RKO (cell line): ENCODE measurements around the gene CHAT.
A peak's percentile ranks its signal among the peaks of the same experiment; 100 is the strongest.

Source experiments
- DNase-seq: peaks from one replicate; pipeline ENCODE4 v3.0.0-alpha.2; 2016; ENCODE audit warnings: low spot score

The CHAT gene

DNA sequence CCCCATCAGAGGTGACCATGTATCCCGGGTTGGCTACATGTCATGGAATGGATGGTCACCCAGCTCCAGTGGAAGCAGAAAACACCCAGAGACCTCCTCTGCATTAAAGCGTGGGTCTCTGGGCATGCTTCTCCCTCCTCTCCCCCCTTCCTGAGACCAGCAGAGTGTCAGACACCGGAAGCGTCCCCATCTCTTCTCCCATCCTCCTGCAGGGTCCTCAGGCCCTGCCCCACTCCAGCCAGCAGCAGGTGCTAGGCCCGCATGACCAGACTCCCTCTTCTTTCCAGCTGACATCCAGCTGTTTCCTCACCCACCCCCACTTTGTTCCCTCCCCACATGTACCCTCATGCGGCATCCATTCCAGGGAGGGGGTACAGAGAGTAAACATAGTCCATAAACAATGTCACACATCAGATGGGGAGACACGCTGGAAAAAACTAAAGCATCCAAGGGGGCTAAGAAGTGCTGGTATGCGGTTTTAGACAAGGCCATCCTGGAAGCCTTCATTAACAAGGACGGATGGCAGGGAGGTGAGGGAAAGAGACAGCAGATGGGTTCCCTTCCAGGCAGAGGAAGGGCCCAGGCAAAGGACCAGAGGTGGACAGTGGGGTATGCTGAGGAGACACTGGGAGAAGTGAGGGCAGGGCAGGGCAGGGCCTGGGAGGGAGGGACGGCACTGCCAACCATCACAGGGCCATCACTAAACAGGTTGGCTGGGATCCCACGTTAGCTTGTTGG lies 16.2 kb upstream of the CHAT start:
- DNase-seq, result no peak

DNA sequence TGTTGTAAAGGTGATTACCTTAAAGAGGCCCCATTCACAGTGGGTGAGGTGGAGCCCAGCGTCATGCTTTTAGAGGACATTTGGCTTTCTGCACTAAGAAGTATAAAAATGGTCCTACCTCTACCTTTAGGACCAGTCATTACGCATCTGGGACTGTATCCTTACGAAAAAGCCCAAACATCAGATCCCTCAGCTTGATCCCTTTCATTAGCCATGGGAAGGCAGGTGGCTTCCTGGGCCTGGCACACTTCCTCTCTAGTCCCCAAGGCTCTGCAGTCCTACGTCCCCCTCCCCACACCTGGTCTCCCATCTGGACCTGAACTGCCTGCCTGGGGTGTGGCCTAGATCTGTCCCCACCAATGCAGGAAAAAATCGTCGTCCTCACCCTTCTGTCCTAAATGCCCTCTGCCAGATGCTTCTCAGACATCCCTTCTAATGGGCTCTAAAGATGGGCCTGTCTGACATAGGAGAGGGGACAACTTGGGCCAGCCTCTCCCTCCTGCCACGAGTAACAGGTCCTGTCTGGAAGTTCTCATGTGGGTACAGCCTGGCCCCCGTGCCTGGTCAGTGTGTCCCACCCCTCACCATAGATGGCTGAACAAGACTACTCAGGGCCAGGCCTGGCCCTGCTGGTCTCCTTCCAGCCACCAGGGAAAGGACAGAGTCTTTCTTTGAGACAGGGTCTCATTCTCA lies 15.5 kb upstream of the CHAT start:
- DNase-seq, result no peak

DNA sequence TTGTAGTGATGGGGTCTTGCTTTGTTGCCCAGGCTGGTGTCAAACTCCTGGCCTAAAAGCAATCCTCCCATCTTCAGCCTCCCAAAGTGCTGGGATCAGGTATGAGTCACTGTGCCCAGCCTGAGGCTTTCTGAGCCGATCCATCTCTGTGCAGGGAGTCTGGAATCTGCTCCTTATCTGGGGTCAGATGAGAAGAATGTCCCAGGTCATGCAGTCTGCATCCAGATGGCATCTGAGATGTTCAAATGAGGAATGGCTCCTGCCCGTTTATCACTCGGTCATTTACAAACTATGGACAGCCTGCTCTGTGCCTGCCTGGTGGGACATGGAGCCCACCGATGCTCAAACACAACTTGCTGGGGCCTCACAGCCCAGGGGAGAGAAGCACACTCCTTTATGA lies 14.9 kb upstream of the CHAT start:
- DNase-seq, result no peak

DNA sequence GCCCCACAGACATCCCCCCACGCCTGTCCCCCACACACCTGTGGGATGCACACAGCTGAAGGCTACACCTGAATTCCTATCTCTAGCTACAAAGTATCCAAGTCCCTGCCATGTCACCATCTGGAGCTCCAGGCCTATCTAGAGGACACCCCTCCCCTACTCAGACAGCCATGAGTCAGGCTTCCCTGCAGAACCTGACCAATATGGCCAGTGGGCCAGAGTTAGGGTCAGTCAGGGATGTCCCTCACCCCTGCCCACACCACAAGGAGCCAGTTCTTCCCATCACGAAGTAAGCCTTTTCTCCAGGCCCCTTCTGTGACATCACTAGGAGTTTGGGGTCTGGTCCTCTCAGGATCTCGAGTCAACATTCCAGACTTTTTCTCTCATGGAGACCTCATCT lies 14.3 kb upstream of the CHAT start:
- no peak for DNase-seq

DNA sequence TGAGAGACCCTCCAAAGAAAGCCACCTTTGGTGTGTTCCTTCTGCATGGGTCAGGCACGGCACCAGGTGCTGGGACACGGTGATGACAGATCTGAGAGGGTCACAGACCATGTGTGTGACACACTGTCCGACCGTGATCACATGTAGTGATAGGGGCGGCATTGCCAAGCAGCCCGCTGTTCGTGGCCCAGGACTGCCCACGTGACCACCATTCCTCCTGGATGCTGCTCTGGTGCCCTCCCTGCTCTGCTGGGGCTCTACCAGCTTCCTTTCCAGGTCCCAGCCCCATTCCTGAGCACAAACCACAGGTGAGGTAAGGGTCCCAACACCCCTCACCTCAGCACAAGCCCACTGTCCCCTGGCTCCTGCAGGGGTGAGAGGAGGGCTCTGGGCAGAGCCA lies 13.8 kb upstream of the CHAT start:
- no peak for DNase-seq

DNA sequence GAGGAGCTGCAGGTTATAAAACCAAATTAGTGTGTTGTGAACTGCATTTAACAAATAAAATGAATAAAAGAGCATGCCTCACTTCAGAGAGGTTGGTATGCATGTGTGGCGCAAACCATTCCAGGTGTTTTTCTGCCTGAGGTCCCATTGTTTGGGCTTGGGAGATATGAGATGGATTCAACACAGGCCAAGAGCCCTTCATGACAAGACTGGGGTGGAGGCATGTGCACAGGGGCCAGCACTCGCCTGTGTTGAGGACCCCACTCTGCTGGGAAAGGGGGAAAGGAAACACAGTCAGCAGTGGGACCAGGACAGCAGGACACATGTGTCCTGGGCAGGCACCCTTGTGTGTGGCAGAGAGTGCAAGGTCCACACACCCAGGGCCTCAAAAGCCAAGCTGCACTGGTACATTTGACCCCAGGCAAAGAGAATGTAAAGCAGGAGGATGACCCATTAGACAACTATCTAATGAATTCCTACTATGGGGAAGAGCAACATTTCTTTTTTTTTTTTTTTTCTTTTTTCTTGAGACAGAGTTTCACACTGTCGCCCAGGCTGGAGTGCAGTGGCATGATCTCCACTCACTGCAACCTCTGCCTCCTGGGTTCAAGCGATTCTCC lies 12.9 kb upstream of the CHAT start:
- no peak for DNase-seq

DNA sequence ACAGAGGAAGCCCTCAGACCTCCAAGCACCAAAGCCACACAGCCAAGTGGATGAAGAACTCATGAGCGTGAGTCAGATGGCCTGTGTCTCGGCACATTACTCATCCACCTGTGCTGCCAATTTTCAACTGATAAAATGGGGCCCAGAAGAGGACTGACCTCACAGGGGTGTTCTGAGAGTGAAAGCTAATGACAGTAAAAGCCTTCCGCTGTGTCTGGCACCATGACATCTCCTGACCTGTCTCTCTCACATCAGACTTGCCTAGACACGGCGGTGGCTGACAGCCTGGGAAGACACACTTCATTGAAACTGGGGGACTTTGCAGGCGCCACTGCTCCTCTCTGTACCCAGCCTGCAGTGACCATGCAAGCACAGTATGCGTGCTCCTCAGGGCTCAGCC lies 12.0 kb upstream of the CHAT start:
- peak; percentile 39 for DNase-seq

DNA sequence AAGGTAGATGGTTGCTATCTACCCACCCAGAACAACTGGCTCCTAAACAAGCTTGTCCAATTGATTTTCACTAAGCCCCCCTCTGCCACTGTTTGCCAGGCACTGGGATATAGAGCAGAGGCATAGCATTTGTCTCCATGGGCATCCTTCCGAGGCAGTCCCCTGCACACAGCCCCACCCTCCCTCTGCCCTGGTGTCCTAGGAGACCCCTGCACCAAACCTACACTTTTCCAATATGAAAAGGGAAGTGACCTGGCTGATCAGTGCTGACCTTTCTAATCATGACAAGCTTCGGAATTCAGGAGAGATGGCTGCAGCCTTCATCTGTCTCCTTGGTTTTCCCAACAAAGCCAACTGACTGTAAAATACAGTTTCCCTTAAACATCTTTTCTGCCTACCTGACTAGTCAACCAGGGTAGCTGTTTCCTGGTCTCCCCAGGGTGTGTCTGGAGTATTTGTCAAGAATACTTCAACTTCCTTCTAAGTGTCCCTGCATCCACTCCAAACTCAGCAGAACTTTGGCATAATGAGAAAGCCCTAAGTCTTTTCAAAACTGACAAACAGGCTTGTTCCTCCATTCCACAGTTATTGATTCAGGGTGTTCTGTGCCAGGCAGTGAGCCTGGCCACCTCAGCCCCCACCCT lies 11.3 kb upstream of the CHAT start:
- DNase-seq, result no peak

DNA sequence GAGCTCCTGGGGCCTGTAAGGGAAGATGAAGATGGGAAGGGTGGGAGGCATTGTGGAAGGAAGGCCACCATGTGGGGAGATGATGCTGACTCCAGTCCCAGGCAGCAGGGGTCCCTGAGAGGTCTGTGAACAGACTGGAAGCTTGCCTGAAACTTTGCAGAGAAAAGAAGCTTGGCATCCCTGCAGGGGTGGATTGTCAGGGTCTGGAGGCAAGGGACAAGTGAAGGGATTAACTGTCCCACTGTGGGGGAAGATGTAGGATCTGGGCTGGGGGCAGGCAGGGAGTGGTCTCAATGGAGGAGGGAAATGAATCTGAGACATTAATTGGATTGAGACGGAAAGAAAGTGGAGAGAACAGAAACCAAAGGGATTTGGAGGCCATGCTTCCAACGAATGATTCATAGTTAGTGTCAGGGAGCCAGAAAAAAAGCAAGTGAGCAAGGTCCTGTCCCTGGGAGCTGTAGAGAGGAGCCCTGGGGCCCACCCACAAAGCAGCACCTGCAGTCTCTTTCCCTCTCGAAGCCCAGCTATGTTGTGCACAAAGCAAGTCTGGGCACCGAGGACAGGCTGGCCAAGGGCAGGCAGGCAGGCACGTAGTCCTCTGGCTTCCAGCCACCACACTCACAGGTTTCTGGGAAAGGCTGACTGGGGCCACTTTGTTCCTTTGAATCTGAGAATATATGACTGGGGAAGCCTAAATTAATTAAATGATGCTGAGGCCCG lies 8.5 kb upstream of the CHAT start:
- no peak for DNase-seq

DNA sequence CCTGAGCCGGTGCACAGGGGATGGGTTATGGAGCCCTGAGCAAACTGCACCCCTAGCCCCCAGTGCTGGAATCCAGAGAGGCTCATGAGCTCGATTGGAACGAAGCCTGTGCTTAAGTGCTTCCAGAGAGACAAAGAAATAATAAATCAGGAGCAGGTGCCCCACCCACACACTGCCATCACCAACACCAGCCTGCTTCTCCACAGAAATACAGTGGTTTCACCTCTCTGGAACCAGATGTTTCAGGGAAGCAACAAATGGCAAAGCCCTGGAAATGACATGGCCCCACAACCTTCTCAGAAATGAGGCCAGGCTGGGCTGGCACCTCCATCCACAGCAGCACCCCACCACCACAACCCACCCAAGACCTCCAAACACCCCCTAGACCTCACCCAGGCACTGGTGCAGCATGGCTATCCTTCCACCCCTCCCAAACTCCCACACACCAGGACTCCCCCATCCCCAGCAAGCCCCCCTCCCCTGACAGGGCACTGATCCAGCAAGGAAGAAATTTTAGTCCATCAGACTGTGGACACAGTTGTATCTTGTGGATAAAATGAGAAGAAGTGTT lies 7.8 kb upstream of the CHAT start:
- DNase-seq, result no peak

DNA sequence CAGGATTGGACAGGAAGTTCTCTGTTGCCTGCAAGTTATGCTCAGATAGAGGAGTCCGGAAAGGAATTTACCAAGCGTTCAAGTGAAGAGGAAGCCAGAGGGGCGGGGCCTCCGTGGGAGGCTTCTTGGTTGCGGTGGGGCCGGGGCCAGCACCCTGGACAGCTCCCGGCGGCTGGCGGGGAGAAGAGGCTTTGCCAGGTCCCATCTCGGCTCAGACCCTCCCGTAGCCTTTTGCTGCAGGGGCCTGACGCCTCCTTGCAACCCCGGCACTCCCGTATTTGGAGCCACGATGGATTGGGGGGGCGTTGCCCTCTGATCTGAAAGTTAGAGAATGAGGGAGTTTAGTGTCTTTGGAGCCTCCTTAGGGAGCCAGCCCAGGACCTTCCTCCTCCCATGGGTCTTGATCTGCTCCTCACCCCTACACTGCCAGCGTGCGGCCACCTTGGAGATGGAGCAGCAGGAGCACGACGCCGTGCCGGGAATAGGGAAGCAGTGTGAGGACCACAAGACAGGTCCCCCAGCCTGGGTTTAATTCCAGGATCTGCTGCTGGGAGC lies 6.8 kb upstream of the CHAT start:
- peak; percentile 63 for DNase-seq

DNA sequence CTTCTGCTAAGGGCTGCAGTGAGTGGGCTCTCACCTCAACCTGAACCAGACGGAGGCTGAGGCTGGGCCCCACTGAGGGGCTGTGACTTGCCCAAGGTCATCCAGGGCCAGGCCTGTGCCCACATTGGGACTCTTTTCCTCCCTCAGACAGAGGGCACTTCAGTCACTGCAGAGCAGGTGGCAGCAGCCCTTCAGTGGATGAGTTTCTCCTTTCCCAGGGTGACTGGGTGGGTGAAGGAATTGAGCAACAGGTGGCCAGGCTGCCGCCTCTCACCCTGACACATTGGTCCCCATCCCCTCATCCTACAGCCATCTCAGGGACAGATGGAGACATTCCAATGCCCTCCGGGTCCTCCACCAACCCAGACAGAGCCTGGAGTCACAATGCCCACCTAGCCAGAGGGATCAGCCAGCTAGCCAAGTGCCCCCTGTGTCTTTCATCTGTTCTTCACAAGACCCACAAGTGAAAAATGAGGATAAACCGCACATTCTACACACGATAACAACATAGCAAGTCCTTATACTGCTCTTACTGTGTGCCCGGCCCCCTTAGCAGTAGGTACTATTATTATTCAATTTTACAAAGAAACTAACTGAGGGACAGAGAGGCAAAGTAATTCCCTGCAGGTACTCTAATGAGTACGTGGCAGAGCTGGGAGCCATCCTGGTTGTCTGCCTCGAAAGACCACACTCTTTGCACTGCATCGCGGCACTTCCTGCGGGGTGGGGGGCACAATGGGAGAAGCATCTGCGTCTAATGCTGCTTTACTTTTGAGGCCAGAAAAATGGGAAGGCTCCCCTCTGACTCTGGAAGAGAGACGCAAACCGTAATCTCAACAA lies 5.5 kb upstream of the CHAT start:
- no peak for DNase-seq

DNA sequence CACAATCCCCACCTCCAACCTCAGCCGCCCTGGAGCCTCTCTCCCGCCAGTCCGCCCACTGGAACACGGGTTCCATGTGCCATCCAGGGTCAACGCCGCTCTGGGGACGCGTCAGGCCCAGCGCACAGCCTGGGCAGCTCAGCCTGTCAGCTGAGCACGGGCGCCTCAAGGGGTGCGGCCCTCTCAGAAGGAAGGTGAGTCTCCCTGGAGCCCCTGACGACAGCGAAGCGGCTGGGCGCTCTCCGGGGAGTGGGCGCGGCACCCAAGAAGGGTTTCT lies 4.9 kb upstream of the CHAT start:
- no peak for DNase-seq

DNA sequence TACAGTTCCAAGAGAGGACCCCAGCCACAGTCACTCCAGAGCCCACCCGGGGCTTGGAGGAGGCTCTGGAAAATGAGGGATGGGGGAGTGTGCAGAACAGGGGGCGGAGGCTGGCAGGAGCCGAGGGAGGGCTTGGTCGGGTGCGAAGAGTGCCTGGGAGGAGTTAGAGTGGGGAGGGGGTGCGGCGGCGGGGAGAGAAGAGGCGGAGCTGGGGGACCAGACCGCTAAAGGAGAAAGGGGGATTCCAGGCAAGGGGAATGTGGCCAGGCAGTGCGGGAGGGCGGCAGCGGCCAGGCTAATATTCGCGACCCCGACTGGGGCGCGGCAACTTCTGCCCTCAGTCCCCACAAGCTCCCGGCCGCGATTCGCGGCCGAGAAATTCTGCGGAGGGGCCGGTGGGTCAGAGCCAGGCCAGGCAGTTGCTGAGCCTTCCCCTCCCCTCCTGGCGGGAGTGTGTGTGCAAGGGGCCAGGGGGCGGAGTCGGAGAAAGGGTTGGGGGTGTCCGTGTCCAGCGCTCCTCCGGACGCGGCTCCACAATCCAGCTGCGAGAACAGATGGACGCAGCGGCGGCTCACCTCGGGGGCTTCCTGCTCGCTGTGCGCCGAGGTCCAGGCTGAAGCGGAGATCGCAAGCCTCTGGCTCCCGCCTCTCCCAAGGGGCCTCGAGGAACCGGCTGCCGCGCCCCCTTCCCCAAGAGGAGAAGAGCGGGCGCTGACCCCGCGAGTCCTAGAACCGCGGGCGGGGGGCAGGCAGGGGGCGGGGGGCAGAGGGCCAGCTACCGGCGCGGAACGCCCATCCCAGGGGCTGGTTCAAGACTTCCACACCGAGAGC lies 4.3 kb upstream of the CHAT start:
- DNase-seq, result no peak

DNA sequence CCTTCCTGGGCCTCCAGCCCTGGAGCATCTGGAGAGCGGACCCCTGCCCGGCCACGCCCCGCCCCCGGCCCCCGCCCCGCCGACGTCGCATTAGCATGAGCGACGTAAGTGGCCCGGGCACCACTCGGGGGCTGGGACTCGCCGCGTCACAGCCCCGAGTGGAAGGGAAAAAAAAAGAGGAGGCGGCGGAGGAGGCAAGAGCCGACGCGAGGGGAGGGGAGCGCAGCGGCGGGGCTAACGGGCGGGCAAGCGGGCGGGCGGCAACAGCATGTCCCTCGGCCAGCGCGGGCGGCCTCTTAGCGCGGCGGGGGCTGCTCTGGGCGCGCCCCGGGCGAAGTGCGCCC lies 3.8 kb upstream of the CHAT start, which contains the start of gene SLC18A3:
TSS of gene SLC18A3 (plus strand) at position 197 of the 344 bp plus-strand sequence. CDS start 431 bp downstream, outside the sequence.
- DNase-seq, result no peak

DNA sequence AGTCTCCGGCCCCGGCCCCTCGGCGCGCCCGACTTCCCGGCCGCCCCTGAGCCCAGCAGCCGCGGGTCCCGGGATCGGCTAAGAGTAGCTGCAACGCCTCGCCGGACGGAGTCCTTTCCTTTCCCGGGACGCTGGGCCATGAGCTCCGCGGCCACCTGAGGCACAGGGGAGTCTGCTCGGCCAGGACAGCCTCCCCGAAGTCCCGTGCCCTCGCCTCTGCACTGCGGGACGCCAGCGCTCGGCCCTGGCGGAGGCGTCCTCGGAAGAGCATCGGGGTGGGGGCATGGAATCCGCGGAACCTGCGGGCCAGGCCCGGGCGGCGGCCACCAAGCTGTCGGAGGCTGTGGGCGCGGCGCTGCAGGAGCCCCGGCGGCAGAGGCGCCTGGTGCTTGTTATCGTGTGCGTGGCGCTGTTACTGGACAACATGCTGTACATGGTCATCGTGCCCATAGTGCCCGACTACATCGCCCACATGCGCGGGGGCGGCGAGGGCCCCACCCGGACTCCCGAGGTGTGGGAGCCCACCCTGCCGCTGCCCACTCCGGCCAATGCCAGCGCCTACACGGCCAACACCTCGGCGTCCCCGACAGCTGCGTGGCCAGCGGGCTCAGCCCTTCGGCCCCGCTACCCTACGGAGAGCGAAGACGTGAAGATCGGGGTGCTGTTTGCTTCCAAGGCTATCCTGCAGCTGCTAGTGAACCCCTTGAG lies 3.2 kb upstream of the CHAT start:
- DNase-seq, result no peak

DNA sequence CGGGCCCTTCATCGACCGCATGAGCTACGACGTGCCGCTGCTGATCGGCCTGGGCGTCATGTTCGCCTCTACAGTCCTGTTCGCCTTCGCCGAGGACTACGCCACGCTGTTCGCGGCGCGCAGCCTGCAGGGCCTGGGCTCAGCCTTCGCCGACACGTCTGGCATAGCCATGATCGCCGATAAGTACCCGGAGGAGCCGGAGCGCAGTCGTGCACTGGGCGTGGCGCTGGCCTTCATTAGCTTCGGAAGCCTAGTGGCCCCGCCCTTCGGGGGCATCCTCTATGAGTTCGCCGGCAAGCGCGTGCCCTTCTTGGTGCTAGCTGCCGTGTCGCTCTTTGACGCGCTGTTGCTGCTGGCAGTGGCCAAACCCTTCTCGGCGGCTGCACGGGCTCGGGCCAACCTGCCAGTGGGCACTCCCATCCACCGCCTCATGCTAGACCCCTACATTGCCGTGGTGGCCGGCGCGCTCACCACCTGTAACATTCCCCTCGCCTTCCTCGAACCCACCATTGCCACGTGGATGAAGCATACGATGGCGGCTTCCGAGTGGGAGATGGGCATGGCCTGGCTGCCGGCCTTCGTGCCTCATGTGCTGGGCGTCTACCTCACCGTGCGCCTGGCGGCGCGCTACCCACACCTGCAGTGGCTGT lies 2.5 kb upstream of the CHAT start:
- no peak for DNase-seq

DNA sequence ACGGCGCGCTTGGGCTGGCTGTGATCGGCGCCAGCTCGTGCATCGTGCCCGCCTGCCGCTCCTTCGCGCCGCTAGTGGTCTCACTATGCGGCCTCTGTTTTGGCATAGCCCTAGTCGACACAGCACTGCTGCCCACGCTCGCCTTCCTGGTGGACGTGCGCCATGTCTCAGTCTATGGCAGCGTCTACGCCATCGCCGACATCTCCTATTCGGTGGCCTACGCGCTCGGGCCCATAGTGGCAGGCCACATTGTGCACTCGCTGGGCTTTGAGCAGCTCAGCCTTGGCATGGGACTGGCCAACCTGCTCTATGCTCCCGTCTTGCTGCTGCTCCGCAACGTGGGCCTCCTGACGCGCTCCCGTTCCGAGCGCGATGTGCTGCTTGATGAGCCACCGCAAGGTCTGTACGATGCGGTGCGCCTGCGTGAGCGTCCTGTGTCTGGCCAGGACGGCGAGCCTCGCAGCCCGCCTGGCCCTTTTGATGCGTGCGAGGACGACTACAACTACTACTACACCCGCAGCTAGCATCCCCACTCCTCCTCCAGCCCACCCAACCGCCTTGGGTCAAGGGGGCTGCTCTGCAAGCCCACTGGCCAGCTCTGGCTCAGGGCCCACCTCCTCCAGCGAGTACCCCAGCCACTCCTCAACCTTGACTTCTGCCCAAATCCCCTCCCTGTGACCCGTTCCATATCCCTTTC lies 1.9 kb upstream of the CHAT start:
- DNase-seq, result no peak
